Activated CD8-positive, alpha-beta memory T cell treated with anti-CD3 and anti-CD28 coated beads, Interleukin-2, amount 50 U/mL, for 4 hours (primary cell): ENCODE measurements around the gene PCNT.

Experiments used
- DNase-seq: peaks from one replicate; pipeline ENCODE4 v3.0.0-alpha.2; 2020

Gene PCNT

DNA sequence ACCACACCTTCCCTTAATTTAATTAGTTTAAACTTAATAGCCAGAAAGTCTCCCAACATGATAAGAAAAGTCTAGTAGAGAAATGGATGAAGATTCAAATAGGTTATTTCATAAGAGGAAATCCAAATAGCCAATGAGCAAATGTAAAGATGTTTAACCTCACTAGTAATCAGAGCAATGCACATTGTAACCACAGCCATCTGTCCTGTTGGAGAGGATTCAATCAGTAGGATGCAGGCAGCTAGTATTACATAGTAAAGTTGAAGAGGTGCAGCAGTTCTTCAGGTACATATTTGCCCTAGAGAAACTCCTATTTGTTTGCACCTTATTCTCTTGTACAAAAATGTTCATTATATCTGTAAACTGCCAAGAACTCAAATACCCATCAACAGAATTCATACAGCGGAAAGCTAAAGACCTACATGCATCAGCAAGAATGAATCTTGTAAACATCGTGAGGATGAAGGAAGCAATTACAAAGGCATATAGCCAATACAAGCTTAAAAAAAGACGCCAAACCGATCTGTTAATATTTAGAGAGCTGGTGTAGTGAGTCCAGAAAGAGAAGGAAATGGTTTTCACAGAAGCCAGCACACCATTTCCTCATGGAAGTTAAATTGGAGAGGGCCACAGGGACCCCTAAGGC lies 162.6 kb downstream of the PCNT start:
- no peak for DNase-seq

DNA sequence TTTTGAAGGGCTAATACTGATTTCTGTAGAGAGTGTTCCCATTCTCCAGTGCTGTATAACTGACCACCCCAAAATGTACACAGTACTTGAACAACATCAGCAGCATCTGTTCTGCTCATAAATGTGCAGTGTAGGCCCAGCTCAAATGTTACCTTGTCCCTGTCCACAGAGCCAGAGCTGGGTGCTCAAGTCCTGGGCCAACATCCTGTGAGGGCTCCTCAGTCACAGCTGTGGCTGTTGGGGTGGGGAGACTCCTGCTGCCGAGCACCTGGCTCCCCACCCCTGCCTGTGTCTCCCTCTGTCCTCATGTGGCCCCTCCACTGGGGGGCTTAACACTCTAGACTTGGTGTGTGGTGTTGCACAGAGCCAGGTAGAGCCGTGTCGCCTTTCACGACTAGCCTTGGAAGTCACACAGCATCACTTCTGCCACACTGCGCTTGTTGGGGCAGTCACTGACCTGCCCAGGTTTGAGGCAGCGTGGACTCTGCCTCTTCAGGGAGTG lies 165.3 kb downstream of the PCNT start:
- no peak for DNase-seq

DNA sequence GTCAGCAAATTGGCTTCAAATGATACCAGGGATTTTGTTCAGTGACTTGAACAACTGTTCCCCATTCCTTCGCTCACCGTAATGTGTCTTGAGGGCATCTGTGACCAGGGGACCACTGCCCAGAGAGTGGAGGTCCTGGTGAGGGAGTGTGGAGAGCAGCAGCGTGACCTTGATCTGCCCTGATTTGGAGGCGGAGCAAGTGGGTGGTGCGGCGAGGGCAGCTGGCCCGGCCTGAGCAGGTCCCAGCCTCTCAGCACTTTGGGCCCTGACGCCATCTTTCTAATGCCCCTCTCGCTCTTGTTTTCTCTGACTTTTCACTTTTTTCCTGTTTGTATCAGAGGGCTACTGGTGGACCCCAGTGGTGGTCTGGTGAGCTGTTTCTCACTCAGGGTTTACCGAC lies 165.8 kb downstream of the PCNT start:
- no peak for DNase-seq

DNA sequence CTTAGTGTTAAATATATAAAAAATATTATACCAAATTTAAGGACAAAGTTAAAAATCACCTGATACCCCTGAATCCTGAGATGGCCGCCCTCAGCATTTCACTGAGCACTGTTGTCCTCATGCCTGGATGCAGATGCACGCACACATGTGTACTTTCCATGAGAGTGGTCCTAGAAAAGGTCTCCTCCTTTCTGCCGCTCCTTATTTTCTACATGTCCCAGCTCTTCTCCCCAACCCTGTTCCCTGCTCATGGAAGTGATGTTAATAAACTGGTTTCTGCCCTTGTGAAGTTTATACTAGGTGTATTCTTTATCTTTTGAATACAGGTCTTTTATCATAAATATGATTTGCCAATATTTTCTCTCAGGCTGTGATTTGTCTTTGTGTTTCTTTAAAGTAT lies 167.6 kb downstream of the PCNT start:
- DNase-seq = no peak

DNA sequence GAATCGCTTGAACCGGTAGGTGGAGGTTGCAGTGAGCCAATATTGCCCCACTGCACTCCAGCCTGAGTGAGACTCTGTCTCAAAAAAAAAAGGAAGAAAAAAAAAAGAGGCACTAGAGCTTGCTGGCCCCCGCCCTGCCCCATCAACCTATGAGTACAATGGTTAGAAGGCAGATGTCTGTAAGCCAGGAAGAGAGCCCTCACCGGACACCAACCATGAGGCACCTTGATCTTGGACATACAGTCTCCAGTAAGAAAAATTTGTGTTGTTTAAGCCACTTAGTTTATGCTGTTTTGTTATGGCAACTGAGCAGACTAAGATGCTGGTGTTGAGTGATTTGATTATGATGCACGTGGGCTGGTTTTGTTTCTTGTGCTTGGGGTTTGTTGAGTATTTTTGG lies 168.9 kb downstream of the PCNT start:
- DNase-seq = no peak

DNA sequence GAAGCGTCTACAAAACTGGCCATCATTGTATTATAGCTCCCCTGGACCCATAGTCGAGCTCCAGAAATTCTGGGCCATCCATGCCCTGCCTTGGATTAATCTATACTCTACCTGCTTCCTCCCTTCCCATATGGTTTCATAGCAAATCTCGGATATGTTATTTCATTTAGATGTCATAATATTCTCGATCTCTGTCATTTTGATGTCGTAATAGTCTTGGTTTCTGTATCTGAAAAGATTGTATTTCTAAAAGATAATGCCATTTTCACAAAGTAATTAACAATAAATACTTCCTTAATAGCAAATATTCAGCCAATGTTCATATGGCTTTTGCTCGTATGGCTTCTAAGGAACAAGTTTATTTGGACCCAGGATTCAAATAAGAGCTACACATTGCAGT lies 169.9 kb downstream of the PCNT start:
- no peak for DNase-seq
